MCF 10A (cell line): ENCODE results near the gene EOMES. TPM values are rescaled to one million over a fixed set of nuclear protein-coding genes. Genes with fewer than 3 reads are reported as not detected.
A peak's percentile ranks its signal among the peaks of the same experiment; 100 is the strongest.

Experiments used
- BruUV-seq: library from RNA; stranded (reverse); fragments of 400-500 nt; replicated peaks from 2 replicates; lab custom pipeline; 2021; lab: Mats Ljungman, UMichigan
- CTCF ChIA-PET: fragments of 300-600 bp; sonication (Branson Sonifier 250); formaldehyde crosslinking; extraction: SDS; loops from one replicate; lab custom pipeline; 2021; ENCODE audit warnings: antibody characterized with exemption, inconsistent platforms; lab: Yijun Ruan, JAX
- POLR2A ChIA-PET: fragments of 300-600, 350-650 bp; sonication (Branson Sonifier 250); formaldehyde crosslinking; extraction: SDS; loops from one replicate; lab custom pipeline; 2020; ENCODE audit warnings: antibody characterized with exemption, inconsistent platforms; lab: Yijun Ruan, JAX
- DNase-seq: peaks from one replicate; pipeline ENCODE4 v3.0.0-alpha.2; 2018; ENCODE audit not compliant: unreplicated experiment
- H3K27ac Mint-ChIP-seq: one replicate; pipeline ENCODE4 v1.8.0; 2022; ENCODE audit warnings: mild to moderate bottlenecking, low read depth, mixed read lengths; ENCODE audit not compliant: unreplicated experiment
- H3K27me3 Mint-ChIP-seq: one replicate; pipeline ENCODE4 v1.8.0; 2022; ENCODE audit warnings: mixed read lengths; ENCODE audit not compliant: insufficient read depth, unreplicated experiment
- H3K36me3 Mint-ChIP-seq: one replicate; pipeline ENCODE4 v1.8.0; 2022; ENCODE audit warnings: mild to moderate bottlenecking, moderate library complexity, mixed read lengths; ENCODE audit not compliant: insufficient read depth, unreplicated experiment
- H3K4me1 Mint-ChIP-seq: one replicate; pipeline ENCODE4 v1.8.0; 2022; ENCODE audit warnings: mixed read lengths; ENCODE audit not compliant: insufficient read depth, unreplicated experiment
- H3K4me3 Mint-ChIP-seq: one replicate; pipeline ENCODE4 v1.8.0; 2022; ENCODE audit warnings: mild to moderate bottlenecking, moderate library complexity, mixed read lengths; ENCODE audit not compliant: unreplicated experiment
- H3K9me3 Mint-ChIP-seq: one replicate; pipeline ENCODE4 v1.8.0; 2022; ENCODE audit warnings: mixed read lengths; ENCODE audit not compliant: unreplicated experiment
- intact Hi-C: fragments of 100-400 bp; cut with micrococcal nuclease; formaldehyde crosslinking; loops from 2 replicates; pipeline ENCODE4 v1.14.1; 2022
- total RNA-seq: library from RNA; stranded (reverse); gene quantifications from 2 replicates; pipeline ENCODE4 v1.2.3, GENCODE V29; 2022
- TF ChIP-seq, protein P1 (sequence below): fragments of 200-600 bp; IDR thresholded peaks from one replicate; pipeline ENCODE4 v1.8.0; 2022; ENCODE audit warnings: antibody characterized with exemption, mild to moderate bottlenecking; ENCODE audit not compliant: unreplicated experiment

Gene EOMES
- total RNA-seq, 1 experiment from 2014 or later: 1.3 TPM

GRCh38 chr3:27756877-27757276 lies 34.8 kb upstream of the EOMES start:
- CTCF ChIA-PET: interaction anchor here (0.6 to 2.5 kb wide), 6 partner anchors 17 to 529 kb away, joined by 3 to 33 read pairs (median 4); partner anchors contain the start of gene EOMES
- no peaks in the 10 kb centered on the region for H3K36me3 Mint-ChIP-seq
- DNase-seq: peak; percentile 88
- BruUV-seq: no TSS peak
- no peaks in the 10 kb centered on the region for H3K9me3 Mint-ChIP-seq
- POLR2A ChIA-PET: interaction anchor here (0.7 to 3.5 kb wide), 11 partner anchors 9 to 484 kb away, joined by 3 to 21 read pairs (median 4); no protein-coding TSS in a partner anchor
- intact Hi-C loops: no loop called here
- no peaks in the 10 kb centered on the region for H3K27me3 Mint-ChIP-seq
- peaks cover 35% of the 10 kb centered on the region for H3K4me1 Mint-ChIP-seq
- no peak overlapping the region for H3K4me3 Mint-ChIP-seq
- peak overlapping the region; percentile 72 for H3K27ac Mint-ChIP-seq
- TF ChIP-seq, protein P1, sequence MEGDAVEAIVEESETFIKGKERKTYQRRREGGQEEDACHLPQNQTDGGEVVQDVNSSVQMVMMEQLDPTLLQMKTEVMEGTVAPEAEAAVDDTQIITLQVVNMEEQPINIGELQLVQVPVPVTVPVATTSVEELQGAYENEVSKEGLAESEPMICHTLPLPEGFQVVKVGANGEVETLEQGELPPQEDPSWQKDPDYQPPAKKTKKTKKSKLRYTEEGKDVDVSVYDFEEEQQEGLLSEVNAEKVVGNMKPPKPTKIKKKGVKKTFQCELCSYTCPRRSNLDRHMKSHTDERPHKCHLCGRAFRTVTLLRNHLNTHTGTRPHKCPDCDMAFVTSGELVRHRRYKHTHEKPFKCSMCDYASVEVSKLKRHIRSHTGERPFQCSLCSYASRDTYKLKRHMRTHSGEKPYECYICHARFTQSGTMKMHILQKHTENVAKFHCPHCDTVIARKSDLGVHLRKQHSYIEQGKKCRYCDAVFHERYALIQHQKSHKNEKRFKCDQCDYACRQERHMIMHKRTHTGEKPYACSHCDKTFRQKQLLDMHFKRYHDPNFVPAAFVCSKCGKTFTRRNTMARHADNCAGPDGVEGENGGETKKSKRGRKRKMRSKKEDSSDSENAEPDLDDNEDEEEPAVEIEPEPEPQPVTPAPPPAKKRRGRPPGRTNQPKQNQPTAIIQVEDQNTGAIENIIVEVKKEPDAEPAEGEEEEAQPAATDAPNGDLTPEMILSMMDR: no peak

- Mint-ChIP-seq H3K9me3 (peaks cover 3% of the 10 kb centered on the region), H3K36me3 (no peaks in the 10 kb centered on the region), H3K4me1 (peaks cover 36% of the 10 kb centered on the region), H3K4me3 (no peak overlapping the region), H3K27me3 (no peaks in the 10 kb centered on the region), H3K27ac (no peak overlapping the region)
- CTCF ChIA-PET: no interaction called here
- BruUV-seq: no TSS peak
- TF ChIP-seq, protein P1: no peak
- intact Hi-C loops: no loop called here
- POLR2A ChIA-PET: no interaction called here
- no peak for DNase-seq
These were observed 30.8 kb upstream of the EOMES start for GRCh38 chr3:27752926-27753325.

DNA sequence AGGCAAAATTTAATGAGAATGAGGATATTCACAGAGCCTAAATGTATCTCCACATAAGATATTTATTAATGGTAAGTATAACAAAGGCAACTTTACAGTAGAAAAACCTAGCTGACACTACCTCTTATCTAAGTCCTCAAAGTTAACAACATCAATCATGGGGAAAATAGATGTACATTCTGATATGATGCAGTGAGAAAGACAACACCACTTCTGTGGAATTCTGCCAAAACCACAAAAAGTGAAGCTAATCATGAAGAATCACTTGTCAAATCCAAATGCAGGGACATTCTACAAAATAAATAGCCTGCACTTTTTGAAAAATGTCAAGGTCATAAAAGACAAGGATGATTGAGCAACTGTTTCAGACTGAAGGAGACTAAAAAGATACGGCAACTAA lies 27.5 kb upstream of the EOMES start:
- TF ChIP-seq, protein P1: no peak
- Mint-ChIP-seq H3K9me3 (peaks cover 7% of the 10 kb centered on the region), H3K27ac (no peak overlapping the region), H3K4me1 (peaks cover 13% of the 10 kb centered on the region), H3K4me3 (no peak overlapping the region), H3K36me3 (no peaks in the 10 kb centered on the region), H3K27me3 (no peaks in the 10 kb centered on the region)
- DNase-seq: peak; percentile 28
- intact Hi-C loops: no loop called here
- POLR2A ChIA-PET: interaction anchor here (0.6 to 0.7 kb wide), 2 partner anchors 8 to 13 kb away, joined by 3 to 4 read pairs; no protein-coding TSS in a partner anchor
- BruUV-seq: no TSS peak
- CTCF ChIA-PET: interaction anchor here (1.0 kb wide), 1 partner anchor 9 kb away, joined by 3 read pairs; no protein-coding TSS in a partner anchor

DNA sequence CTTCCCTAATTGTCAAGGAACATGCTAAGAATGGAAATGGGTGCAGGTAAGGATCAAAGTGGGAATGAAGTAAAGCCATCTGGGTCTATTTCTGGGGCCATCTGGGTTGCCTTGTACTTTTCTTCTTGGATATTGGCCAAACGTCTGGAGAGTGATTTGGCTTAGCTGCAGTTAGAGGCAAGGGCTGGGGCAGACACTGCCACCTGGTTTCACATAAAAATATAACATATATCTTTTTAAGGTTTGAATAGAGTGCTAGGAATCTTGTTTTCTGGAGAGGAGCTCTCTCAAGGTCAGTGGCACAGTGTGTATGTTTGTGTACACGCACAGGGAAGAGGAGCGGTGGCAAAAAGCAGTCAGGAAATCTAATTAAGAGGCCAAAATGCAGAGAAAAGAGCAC lies 24.7 kb upstream of the EOMES start:
- CTCF ChIA-PET: interaction anchor here (0.6 to 1.9 kb wide), 3 partner anchors 14 to 488 kb away, joined by 3 to 14 read pairs (median 3); partner anchors contain the start of gene EOMES

More for the DNA sequence above, 24.7 kb upstream of the EOMES start:
- TF ChIP-seq, protein P1: no peak
- no peaks in the 10 kb centered on the region for H3K27me3 Mint-ChIP-seq
- no peaks in the 10 kb centered on the region for H3K36me3 Mint-ChIP-seq
- intact Hi-C loops: no loop called here
- no TSS peak for BruUV-seq
- POLR2A ChIA-PET: no interaction called here
- peaks cover 13% of the 10 kb centered on the region for H3K4me1 Mint-ChIP-seq
- peaks cover 7% of the 10 kb centered on the region for H3K9me3 Mint-ChIP-seq
- no peak overlapping the region for H3K4me3 Mint-ChIP-seq
- H3K27ac Mint-ChIP-seq: no peak overlapping the region
- DNase-seq: no peak
